DOHH2 (cell line): Measurements from ENCODE around the gene NFAT5.

ENCODE experiments used
- CTCF ChIP-seq: fragments of 200-600 bp; sonication (generic); IDR thresholded peaks from one replicate; pipeline ENCODE4 v1.5.1; 2014; ENCODE audit warnings: antibody characterized with exemption, mild to moderate bottlenecking, low read depth, low read length; ENCODE audit not compliant: poor library complexity, severe bottlenecking
- EZH2phosphoT487 ChIP-seq: fragments of 200-600 bp; sonication (generic); IDR thresholded peaks from 2 replicates; pipeline ENCODE4 v1.6.1; 2017; ENCODE audit warnings: borderline replicate concordance, mild to moderate bottlenecking, antibody characterized with exemption, low read length, moderate library complexity, mixed read lengths

GRCh38 chr16:69538808-69539207 is 27.0 kb upstream of the NFAT5 start:
- TF ChIP-seq CTCF = no peak
- TF ChIP-seq EZH2phosphoT487 = no peak
